K562 (cell line): ENCODE results near the gene TARS1. TPM values are rescaled to one million over a fixed set of nuclear protein-coding genes. Genes with fewer than 3 reads are reported as not detected.

Experiments
- ARID3A ChIP-seq: IDR thresholded peaks from 2 replicates; pipeline ENCODE4 v1.6.1; 2012; ENCODE audit warnings: low read depth, low read length, improper control_type of control experiment, borderline replicate concordance
- ARID3B ChIP-seq: fragments of 250-450 bp; sonication (Bioruptor Pico); IDR thresholded peaks from 2 replicates; pipeline ENCODE4 v1.4.0; 2020; ENCODE audit warnings: borderline replicate concordance
- ATF2 ChIP-seq: sonication (generic); formaldehyde crosslinking; IDR thresholded peaks from 2 replicates; pipeline ENCODE4 v1.8.1; 2022; ENCODE audit warnings: missing genetic modification reagents
- CBFA2T3 ChIP-seq: fragments of 450-650 bp; IDR thresholded peaks from 2 replicates; pipeline ENCODE4 v1.6.1; 2017
- CBX5 ChIP-seq: IDR thresholded peaks from 2 replicates; pipeline ENCODE4 v1.6.1; 2014; ENCODE audit warnings: low read depth, borderline replicate concordance
- CHAMP1 ChIP-seq: fragments of 450-650 bp; IDR thresholded peaks from 2 replicates; pipeline ENCODE4 v1.6.1; 2016; ENCODE audit warnings: mild to moderate bottlenecking
- CHD1 ChIP-seq: fragments of 200-600 bp; sonication (generic); IDR thresholded peaks from one replicate; pipeline ENCODE4 v1.6.1; 2012; ENCODE audit warnings: mild to moderate bottlenecking, moderate library complexity, low read length, inconsistent platforms
- NFRKB ChIP-seq: fragments of 450-650 bp; IDR thresholded peaks from 2 replicates; pipeline ENCODE4 v1.6.1; 2016; ENCODE audit warnings: low read depth
- PHB ChIP-seq: fragments of 250-450 bp; sonication (Bioruptor Pico); IDR thresholded peaks from 2 replicates; pipeline ENCODE4 v1.5.0; 2021
- POLR2G ChIP-seq: fragments of 200-400 bp; formaldehyde crosslinking; IDR thresholded peaks from 2 replicates; pipeline ENCODE4 v1.6.1; 2017; ENCODE audit warnings: low read depth, mild to moderate bottlenecking, antibody characterized with exemption, low read length, moderate library complexity
- PYGO2 ChIP-seq: fragments of 450-650 bp; IDR thresholded peaks from 2 replicates; pipeline ENCODE4 v1.6.1; 2016; ENCODE audit warnings: mild to moderate bottlenecking, missing genetic modification characterization, moderate library complexity, missing compliant biosample characterization
- TAL1 ChIP-seq: fragments of 450-650 bp; IDR thresholded peaks from 2 replicates; pipeline ENCODE4 v1.6.1; 2016; ENCODE audit warnings: mild to moderate bottlenecking
- TRIM28 ChIP-seq: fragments of 450-650 bp; IDR thresholded peaks from 2 replicates; pipeline ENCODE4 v1.6.1; 2017
- ZBTB8A ChIP-seq: fragments of 450-650 bp; IDR thresholded peaks from 2 replicates; pipeline ENCODE4 v1.6.1; 2018; ENCODE audit warnings: mild to moderate bottlenecking, moderate library complexity; ENCODE audit not compliant: partially characterized antibody
- ZFX ChIP-seq: sonication (generic); formaldehyde crosslinking; IDR thresholded peaks from 2 replicates; pipeline ENCODE4 v1.8.0; 2022; ENCODE audit warnings: mild to moderate bottlenecking, missing genetic modification reagents, moderate library complexity
- ZNF253 ChIP-seq: fragments of 250-450 bp; sonication (Bioruptor Pico); conservative IDR thresholded peaks from 2 replicates; pipeline ENCODE4 v1.6.1; 2021; ENCODE audit warnings: mild to moderate bottlenecking
- ZNF316 ChIP-seq: fragments of 450-650 bp; IDR thresholded peaks from 2 replicates; pipeline ENCODE4 v1.6.1; 2016
- ZNF639 ChIP-seq, 2 experiments: fragments of 200-800 bp in 1 of 2; sonication (Bioruptor generic) in 1 of 2; sonication (generic) in 1 of 2; formaldehyde crosslinking in 1 of 2; IDR thresholded peaks in 1 of 2; conservative IDR thresholded peaks in 1 of 2; 2 replicates each; pipeline versions ENCODE4 v1.5.0 to v1.6.1; 2016 to 2020; ENCODE audit warnings: missing compliant biosample characterization in 1 of 2, missing genetic modification characterization in 1 of 2, missing genetic modification reagents in 1 of 2
- polyA plus RNA-seq, 8 experiments: library from polyadenylated mRNA; depleted of rRNA in 4 of 8; stranded (reverse) in 5 of 8; unstranded in 3 of 8; fragments of >200 nt; fragmentation: Nextera tagmentation in 2 of 8; fragmentation: Illumina TruSeq in 1 of 8; extraction: Ambion mirVana in 2 of 8; extraction: Trizol in 1 of 8; gene quantifications; 2 replicates each; pipeline versions ENCODE4 v1.2.1 to v1.2.3, GENCODE V29; 2011 to 2014; ENCODE audit warnings: inconsistent platforms in 1 of 8, missing spikeins in 1 of 8
- total RNA-seq, 7 experiments: library from RNA; depleted of rRNA in 6 of 7; stranded (reverse); fragments of >200 nt in 6 of 7; fragmentation: Illumina TruSeq in 2 of 7; extraction: Trizol in 2 of 7; gene quantifications; 2 replicates each; pipeline versions ENCODE4 v1.2.1 to v1.2.3, GENCODE V29; 2011 to 2021; ENCODE audit warnings: low replicate concordance in 1 of 7

Gene TARS1
- total and polyA plus RNA-seq, 9 of the 15 experiments (the other 6 are each of a cell fraction or from before 2014, with no cell fraction given) = 263 to 518 (median 439) TPM

- TF ChIP-seq CHAMP1 = no peak
- TF ChIP-seq PHB (CRISPR knock-in tag) = no peak
- no peak for TF ChIP-seq ARID3A
- TF ChIP-seq TAL1 = no peak
- TF ChIP-seq PYGO2 (tag) = no peak
- TF ChIP-seq CBX5 = no peak
- no peak for TF ChIP-seq POLR2G
- TF ChIP-seq CBFA2T3 = no peak
- no peak for TF ChIP-seq CHD1
- TF ChIP-seq ARID3B (CRISPR knock-in tag) = no peak
- TF ChIP-seq TRIM28 = no peak
- no peak for TF ChIP-seq ZBTB8A
- no peak for TF ChIP-seq ZNF639 (CRISPR knock-in tag; conservative IDR thresholded peaks at IDR 0.05 in 1 of 2, IDR thresholded peaks at IDR 0.05 in 1 of 2)
- no peak for TF ChIP-seq ATF2 (CRISPR knock-in tag)
- no peak for TF ChIP-seq NFRKB
- no peak for TF ChIP-seq ZNF253 (CRISPR knock-in tag)
- peak; percentile 45 for TF ChIP-seq ZNF316
- TF ChIP-seq ZFX = no peak
Measured at GRCh38 chr5:33432656-33433055, 8.1 kb upstream of the TARS1 start (continued).
